Stimulated activated naive CD8-positive, alpha-beta T cell treated with anti-CD3 and anti-CD28 coated beads, Interleukin-15, amount 100 ng/mL, for 72 hours (primary cell): ENCODE data around the gene VAV2.

ENCODE experiments used
- ATAC-seq: fragments of 150-1000 bp; cut with Tn5 transposase; 2 replicates; pipeline ENCODE4 v1.10.0; 2021; ENCODE audit warnings: mild to moderate bottlenecking, moderate library complexity
- DNase-seq, 2 donors: peaks; one replicate each; pipeline ENCODE4 v3.0.0; 2021 to 2022
- H3K27ac Mint-ChIP-seq, 2 donors: one replicate each; pipeline ENCODE4 v1.8.0; 2022; ENCODE audit warnings: mild to moderate bottlenecking in 2 of 2, mixed read lengths in 2 of 2, moderate library complexity in 2 of 2
- H3K27me3 Mint-ChIP-seq: one replicate; pipeline ENCODE4 v1.8.0; 2022; ENCODE audit warnings: mixed read lengths
- H3K4me1 Mint-ChIP-seq: one replicate; pipeline ENCODE4 v1.8.0; 2022; ENCODE audit warnings: mild to moderate bottlenecking, mixed read lengths
- H3K4me3 Mint-ChIP-seq, 2 donors: one replicate each; pipeline ENCODE4 v1.8.0; 2022; ENCODE audit warnings: mild to moderate bottlenecking in 2 of 2, mixed read lengths in 2 of 2, moderate library complexity in 1 of 2
- H3K9me3 Mint-ChIP-seq, 2 donors: one replicate each; pipeline ENCODE4 v1.8.0; 2022; ENCODE audit warnings: mixed read lengths in 2 of 2

Gene VAV2

GRCh38 chr9:133991964-133992779 is at the start of gene VAV2:
Gene VAV2 (minus strand): TSS chr9:133992324. CDS start chr9:133992278, 46 bp downstream.
- H3K27ac Mint-ChIP-seq = no peak within 1 kb of the TSS
- peaks cover 26% of the 10 kb centered on the region for H3K4me1 Mint-ChIP-seq
- peak; percentile 29 to 47 for DNase-seq
- H3K9me3 Mint-ChIP-seq = no peaks in the 10 kb centered on the region
- H3K4me3 Mint-ChIP-seq = peak within 1 kb of the TSS; percentile 67 to 77
- peaks cover 46% of the 10 kb centered on the region for H3K27me3 Mint-ChIP-seq
- peak; percentile 62 for ATAC-seq

- H3K27ac Mint-ChIP-seq = no peak overlapping the region
- peaks cover 6 to 11% of the 10 kb centered on the region in 2 donors for H3K9me3 Mint-ChIP-seq
- H3K4me3 Mint-ChIP-seq = no peak overlapping the region
- no peaks in the 10 kb centered on the region for H3K4me1 Mint-ChIP-seq
- ATAC-seq (no peak), DNase-seq (no peak)
- no peaks in the 10 kb centered on the region for H3K27me3 Mint-ChIP-seq
Observed at GRCh38 chr9:134041649-134041962, 49.5 kb upstream of the VAV2 start.

GRCh38 chr9:134040781-134041648 is 48.9 kb upstream of the VAV2 start:
- Mint-ChIP-seq H3K9me3 (peaks cover 6 to 11% of the 10 kb centered on the region in 2 donors), H3K4me3 (no peak overlapping the region), H3K27ac (no peak overlapping the region), H3K27me3 (no peaks in the 10 kb centered on the region), H3K4me1 (no peaks in the 10 kb centered on the region)
- DNase-seq = no peak
- ATAC-seq = no peak

GRCh38 chr9:134040176-134040565 is 48.0 kb upstream of the VAV2 start:
- ATAC-seq (no peak), DNase-seq (no peak)
- Mint-ChIP-seq H3K27me3 (no peaks in the 10 kb centered on the region), H3K27ac (peak overlapping the region in 1 of 2 donors; percentile 45), H3K4me1 (no peaks in the 10 kb centered on the region), H3K9me3 (peaks cover 6 to 11% of the 10 kb centered on the region in 2 donors), H3K4me3 (no peak overlapping the region)

GRCh38 chr9:134039386-134040175 is 47.5 kb upstream of the VAV2 start:
- Mint-ChIP-seq H3K27ac (peak overlapping the region in 1 of 2 donors; percentile 42), H3K27me3 (no peaks in the 10 kb centered on the region), H3K4me1 (no peaks in the 10 kb centered on the region), H3K9me3 (peaks cover 6 to 11% of the 10 kb centered on the region in 2 donors), H3K4me3 (no peak overlapping the region)
- no peak for DNase-seq
- ATAC-seq = no peak

- no peak for DNase-seq
- Mint-ChIP-seq H3K4me3 (no peak overlapping the region), H3K27ac (no peak overlapping the region), H3K4me1 (no peaks in the 10 kb centered on the region), H3K9me3 (peaks cover 6 to 11% of the 10 kb centered on the region in 2 donors), H3K27me3 (no peaks in the 10 kb centered on the region)
- ATAC-seq = no peak
Observed at GRCh38 chr9:134037641-134038040, 45.5 kb upstream of the VAV2 start.

GRCh38 chr9:134036130-134036529 is 44.0 kb upstream of the VAV2 start:
- Mint-ChIP-seq H3K4me1 (no peaks in the 10 kb centered on the region), H3K27me3 (no peaks in the 10 kb centered on the region), H3K27ac (peak overlapping the region in 1 of 2 donors; percentile 89), H3K4me3 (no peak overlapping the region), H3K9me3 (peaks cover 6 to 11% of the 10 kb centered on the region in 2 donors)
- DNase-seq (no peak), ATAC-seq (no peak)

GRCh38 chr9:134035041-134036039 is 43.2 kb upstream of the VAV2 start:
- H3K27me3 Mint-ChIP-seq = no peaks in the 10 kb centered on the region
- ATAC-seq (no peak), DNase-seq (no peak)
- H3K4me1 Mint-ChIP-seq = no peaks in the 10 kb centered on the region
- no peak overlapping the region for H3K4me3 Mint-ChIP-seq
- H3K9me3 Mint-ChIP-seq = peaks cover 6 to 11% of the 10 kb centered on the region in 2 donors
- H3K27ac Mint-ChIP-seq = no peak overlapping the region

- Mint-ChIP-seq H3K4me1 (no peaks in the 10 kb centered on the region), H3K27me3 (no peaks in the 10 kb centered on the region), H3K9me3 (peaks cover 6 to 7% of the 10 kb centered on the region in 2 donors), H3K27ac (peak overlapping the region in 1 of 2 donors; percentile 89), H3K4me3 (no peak overlapping the region)
- DNase-seq (no peak), ATAC-seq (no peak)
Observed at GRCh38 chr9:134034215-134035040, 42.3 kb upstream of the VAV2 start.

- H3K4me1 Mint-ChIP-seq = no peaks in the 10 kb centered on the region
- H3K27ac Mint-ChIP-seq = peak overlapping the region in 1 of 2 donors; percentile 89
- ATAC-seq = no peak
Observed at GRCh38 chr9:134033516-134034214, 41.5 kb upstream of the VAV2 start.

GRCh38 chr9:134032456-134033222 is 40.5 kb upstream of the VAV2 start:
- ATAC-seq = no peak
- Mint-ChIP-seq H3K4me3 (no peak overlapping the region), H3K4me1 (no peaks in the 10 kb centered on the region), H3K9me3 (no peaks in the 10 kb centered on the region), H3K27ac (peak overlapping the region in 1 of 2 donors; percentile 59), H3K27me3 (no peaks in the 10 kb centered on the region)
- no peak for DNase-seq

More at GRCh38 chr9:134033516-134034214, 41.5 kb upstream of the VAV2 start:
- H3K9me3 Mint-ChIP-seq = no peaks in the 10 kb centered on the region
- no peaks in the 10 kb centered on the region for H3K27me3 Mint-ChIP-seq
- H3K4me3 Mint-ChIP-seq = no peak overlapping the region
- no peak for DNase-seq

GRCh38 chr9:134031783-134032182 is 39.7 kb upstream of the VAV2 start:
- Mint-ChIP-seq H3K4me3 (no peak overlapping the region), H3K4me1 (no peaks in the 10 kb centered on the region), H3K9me3 (no peaks in the 10 kb centered on the region), H3K27ac (no peak overlapping the region), H3K27me3 (no peaks in the 10 kb centered on the region)
- DNase-seq (no peak), ATAC-seq (no peak)
